ENCODE data around the gene MYH3. TPM values are rescaled to one million over a fixed set of nuclear protein-coding genes. Genes with fewer than 3 reads are reported as not detected.

MYH3 gene
- total RNA-seq, 1 donor from 2014 or later, result 11.2 TPM

GRCh38 chr17:10614536-10615155, 42.5 kb downstream of the MYH3 start:
- Mint-ChIP-seq H3K27ac (no peak overlapping the region), H3K9me3 (peaks cover 4% of the 10 kb centered on the region), H3K4me3 (no peak overlapping the region), H3K36me3 (no peaks in the 10 kb centered on the region), H3K4me1 (ENCODE audit: unreplicated experiment) (peaks cover 12% of the 10 kb centered on the region), H3K27me3 (peaks cover 11% of the 10 kb centered on the region)
- TF ChIP-seq CTCF (conservative IDR thresholded peaks at IDR 0.05), result peak; percentile 88
- no peak for DNase-seq (ENCODE audit: extremely low spot score, unreplicated experiment)

- Mint-ChIP-seq H3K4me1 (ENCODE audit: unreplicated experiment) (peaks cover 12% of the 10 kb centered on the region), H3K27me3 (peaks cover 11% of the 10 kb centered on the region), H3K4me3 (no peak overlapping the region), H3K36me3 (no peaks in the 10 kb centered on the region), H3K9me3 (peaks cover 4% of the 10 kb centered on the region), H3K27ac (no peak overlapping the region)
- no peak for TF ChIP-seq CTCF (conservative IDR thresholded peaks at IDR 0.05)
- no peak for DNase-seq (ENCODE audit: extremely low spot score, unreplicated experiment)
Observed at GRCh38 chr17:10613775-10614513, 43.2 kb downstream of the MYH3 start.

DNA sequence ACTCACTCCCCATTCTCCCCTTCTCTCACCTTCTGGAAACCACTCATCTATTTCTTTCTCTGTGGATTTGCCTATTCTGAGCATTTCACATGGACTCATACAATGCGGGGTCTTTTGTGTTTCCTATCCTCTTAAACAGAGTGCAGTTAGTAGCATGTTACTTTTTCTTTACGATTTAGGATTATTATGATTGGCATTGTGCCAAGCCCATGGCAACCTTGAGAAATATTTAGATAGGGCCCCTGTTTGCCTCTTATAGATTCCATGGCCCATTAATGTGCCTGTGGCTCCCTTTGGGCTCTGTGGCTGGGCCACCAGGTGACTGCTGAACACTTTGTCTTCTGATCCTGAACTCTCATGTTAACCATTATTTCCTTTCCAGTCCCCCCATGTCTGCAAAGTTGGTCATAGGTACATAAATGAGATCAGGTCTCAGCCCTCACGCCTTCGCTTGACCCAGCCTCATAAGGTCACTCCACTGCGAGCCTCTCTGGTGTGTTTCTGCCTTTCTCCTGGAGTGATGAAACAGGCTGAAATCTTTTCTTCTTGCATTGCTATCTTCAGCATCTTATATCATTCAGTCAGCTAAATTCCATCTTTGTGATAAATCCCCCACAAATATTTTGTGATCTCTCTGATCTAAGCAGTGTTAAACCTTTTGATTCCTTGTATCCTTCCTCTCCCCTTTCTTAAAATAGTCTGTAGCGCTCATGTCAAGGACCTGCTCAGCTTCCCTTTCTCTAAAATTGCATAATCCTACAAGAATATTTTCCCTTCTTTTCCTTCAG, 44.0 kb downstream of the MYH3 start:
- Mint-ChIP-seq H3K27ac (no peak overlapping the region), H3K9me3 (peaks cover 4% of the 10 kb centered on the region), H3K4me3 (no peak overlapping the region), H3K4me1 (ENCODE audit: unreplicated experiment) (peaks cover 10% of the 10 kb centered on the region), H3K27me3 (peaks cover 12% of the 10 kb centered on the region), H3K36me3 (no peaks in the 10 kb centered on the region)
- no peak for DNase-seq (ENCODE audit: extremely low spot score, unreplicated experiment)
- no peak for TF ChIP-seq CTCF (conservative IDR thresholded peaks at IDR 0.05)

- H3K4me1 Mint-ChIP-seq (ENCODE audit: unreplicated experiment), result peaks cover 7% of the 10 kb centered on the region
- no peak for DNase-seq (ENCODE audit: extremely low spot score, unreplicated experiment)
- H3K27me3 Mint-ChIP-seq, result peaks cover 12% of the 10 kb centered on the region
- no peak overlapping the region for H3K27ac Mint-ChIP-seq
- H3K36me3 Mint-ChIP-seq, result no peaks in the 10 kb centered on the region
- no peak for TF ChIP-seq CTCF (conservative IDR thresholded peaks at IDR 0.05)
- peaks cover 4% of the 10 kb centered on the region for H3K9me3 Mint-ChIP-seq
- no peak overlapping the region for H3K4me3 Mint-ChIP-seq
Observed at GRCh38 chr17:10610884-10611283, 46.2 kb downstream of the MYH3 start.

- peaks cover 1% of the 10 kb centered on the region for H3K4me1 Mint-ChIP-seq (ENCODE audit: unreplicated experiment)
- H3K9me3 Mint-ChIP-seq, result peaks cover 4% of the 10 kb centered on the region
- no peaks in the 10 kb centered on the region for H3K36me3 Mint-ChIP-seq
- no peak overlapping the region for H3K4me3 Mint-ChIP-seq
- TF ChIP-seq CTCF (conservative IDR thresholded peaks at IDR 0.05), result no peak
- DNase-seq (ENCODE audit: extremely low spot score, unreplicated experiment), result no peak
- no peak overlapping the region for H3K27ac Mint-ChIP-seq
- H3K27me3 Mint-ChIP-seq, result peaks cover 17% of the 10 kb centered on the region
Observed at GRCh38 chr17:10608244-10608643, 48.9 kb downstream of the MYH3 start.
